Endothelial cell of umbilical vein (primary cell): ENCODE measurements around the gene SHISA7. TPM values are rescaled to one million over a fixed set of nuclear protein-coding genes. Genes with fewer than 3 reads are reported as not detected.

Experiments used
- BruUV-seq: library from RNA; stranded (reverse); fragments of 400-500 nt; replicated peaks from 2 replicates; lab custom pipeline; 2021; lab: Mats Ljungman, UMichigan
- CTCF ChIA-PET: fragments of 300-600, 350-600 bp; sonication (Branson Sonifier 250); formaldehyde crosslinking; loops from one replicate; lab custom pipeline; 2021; ENCODE audit warnings: antibody characterized with exemption, inconsistent platforms; lab: Charles Lee
- POLR2A ChIA-PET: fragments of 300-600, 350-600 bp; sonication (Branson Sonifier 250); formaldehyde crosslinking; loops from one replicate; lab custom pipeline; 2021; ENCODE audit warnings: antibody characterized with exemption, inconsistent platforms; lab: Charles Lee
- DNase-seq: peaks from one replicate; pipeline ENCODE4 v3.0.0-alpha.2; 2011; ENCODE audit warnings: low read depth, low spot score
- FAIRE-seq: peaks from 2 replicates; lab custom pipeline; 2011; peaks lifted over from hg19 to GRCh38; lab: Jason Lieb, UNC
- H2AFZ ChIP-seq: 2 replicates; pipeline ENCODE4 v1.6.0; 2012; ENCODE audit warnings: low read depth, low read length, control low read depth, inconsistent platforms
- H3K27ac ChIP-seq: 2 replicates; pipeline ENCODE4 v1.5.1; 2011; ENCODE audit warnings: low read depth, mild to moderate bottlenecking, control low read depth, low read length, moderate library complexity; ENCODE audit not compliant: insufficient read depth
- H3K27me3 ChIP-seq, 2 experiments: 2 replicates each; pipeline versions ENCODE4 v1.6.0 to v1.6.1; 2011; ENCODE audit warnings: low read length in 2 of 2, mixed read lengths in 1 of 2; ENCODE audit not compliant: control insufficient read depth in 2 of 2, insufficient read depth in 2 of 2
- H3K36me3 ChIP-seq, 2 experiments: 2 replicates in 1 of 2; 3 replicates in 1 of 2; pipeline ENCODE4 v1.5.1; 2011; ENCODE audit warnings: low read length in 2 of 2, mild to moderate bottlenecking in 1 of 2, moderate library complexity in 1 of 2; ENCODE audit not compliant: control insufficient read depth in 2 of 2, insufficient read depth in 2 of 2; ENCODE audit errors: extremely low read depth in 1 of 2
- H3K4me1 ChIP-seq: 3 replicates; pipeline ENCODE4 v1.5.1; 2011; ENCODE audit warnings: mild to moderate bottlenecking, low read length; ENCODE audit not compliant: control insufficient read depth, insufficient read depth; ENCODE audit errors: extremely low read depth
- H3K4me2 ChIP-seq: 2 replicates; pipeline ENCODE4 v1.6.1; 2011; ENCODE audit warnings: low read length, control low read depth, mixed read lengths; ENCODE audit not compliant: insufficient read depth
- H3K4me3 ChIP-seq, 3 experiments: fragments of 200-600 bp in 1 of 3; sonication (generic), shearing (Covaris generic) in 1 of 3; replicated peaks in 1 of 3; 2 replicates each; pipeline ENCODE4 v1.5.1; 2011 to 2016; ENCODE audit warnings: control low read depth in 3 of 3, low read length in 3 of 3, mild to moderate bottlenecking in 2 of 3, inconsistent platforms in 1 of 3, low read depth in 1 of 3, moderate library complexity in 1 of 3; ENCODE audit not compliant: insufficient read depth in 1 of 3
- H3K79me2 ChIP-seq: 2 replicates; pipeline ENCODE4 v1.6.0; 2012; ENCODE audit warnings: low read length, inconsistent platforms; ENCODE audit not compliant: control insufficient read depth, insufficient read depth
- H3K9ac ChIP-seq: replicated peaks from 2 replicates; pipeline ENCODE3; 2011; ENCODE audit warnings: low read length, control low read depth; ENCODE audit not compliant: insufficient read depth; ENCODE audit errors: extremely low read depth
- H3K9me1 ChIP-seq: replicated peaks from 3 replicates; pipeline ENCODE4 v1.6.0; 2011; ENCODE audit warnings: mild to moderate bottlenecking, low read length; ENCODE audit not compliant: control insufficient read depth, insufficient read depth; ENCODE audit errors: extremely low read depth
- H3K9me3 ChIP-seq: replicated peaks from 2 replicates; pipeline ENCODE4 v1.5.1; 2012; ENCODE audit warnings: low read length, inconsistent platforms; ENCODE audit not compliant: control insufficient read depth, insufficient read depth
- H4K20me1 ChIP-seq: replicated peaks from 2 replicates; pipeline ENCODE3; 2011; ENCODE audit warnings: mild to moderate bottlenecking, low read length; ENCODE audit not compliant: control insufficient read depth, insufficient read depth; ENCODE audit errors: extremely low read depth
- CTCF ChIP-seq, 2 donors: IDR thresholded peaks; 1 replicate in 1 of 2; 2 replicates in 1 of 2; pipeline ENCODE4 v1.5.1; 2011; ENCODE audit warnings: low read length in 2 of 2, mild to moderate bottlenecking in 2 of 2, moderate library complexity in 2 of 2, control low read depth in 1 of 2, inconsistent platforms in 1 of 2, low read depth in 1 of 2; ENCODE audit not compliant: insufficient read depth in 1 of 2; ENCODE audit errors: extremely low read depth in 1 of 2
- EZH2 ChIP-seq: IDR thresholded peaks from 2 replicates; pipeline ENCODE4 v1.6.1; 2012; ENCODE audit warnings: borderline replicate concordance, low read depth, mild to moderate bottlenecking, moderate library complexity, low read length, inconsistent platforms; ENCODE audit not compliant: severe bottlenecking
- FOS ChIP-seq: IDR thresholded peaks from 2 replicates; pipeline ENCODE4 v1.6.1; 2011; ENCODE audit warnings: mild to moderate bottlenecking, low read length, moderate library complexity, borderline replicate concordance; ENCODE audit not compliant: insufficient read depth
- GATA2 ChIP-seq: IDR thresholded peaks from 2 replicates; pipeline ENCODE4 v1.7.0; 2011; ENCODE audit warnings: low read depth, mild to moderate bottlenecking, moderate library complexity, mixed read lengths, low read length; ENCODE audit not compliant: insufficient read length, insufficient read depth
- JUN ChIP-seq: IDR thresholded peaks from 2 replicates; pipeline ENCODE4 v1.6.1; 2011; ENCODE audit warnings: borderline replicate concordance, low read depth; ENCODE audit not compliant: insufficient read length, insufficient read depth
- MYC ChIP-seq: IDR thresholded peaks from one replicate; pipeline ENCODE4 v1.6.1; 2011; ENCODE audit warnings: mild to moderate bottlenecking, low read depth, low read length
- POLR2AphosphoS5 ChIP-seq: IDR thresholded peaks from 2 replicates; pipeline ENCODE4 v1.6.1; 2012; ENCODE audit warnings: low read depth, mild to moderate bottlenecking, control low read depth, low read length, moderate library complexity; ENCODE audit not compliant: insufficient read depth
- dilution Hi-C: fragments of 300-500 bp; cut with MboI; formaldehyde crosslinking; loops from one replicate; pipeline ENCODE4 v1.15.0; 2019; ENCODE audit warnings: low sequenced_read_pairs; ENCODE audit not compliant: extremely low pct_ligation_motif_present
- intact Hi-C: fragments of 100-400 bp; cut with micrococcal nuclease; formaldehyde crosslinking; loops from one replicate; pipeline ENCODE4 v1.10.0; 2022
- polyA plus RNA-seq, 4 experiments: library from polyadenylated mRNA; depleted of rRNA in 3 of 4; stranded (reverse) in 3 of 4; unstranded in 1 of 4; fragments of >200 nt; gene quantifications; 2 replicates each; pipeline versions ENCODE4 v1.2.1 to v1.2.3, GENCODE V29; 2011 to 2012; ENCODE audit warnings: missing spikeins in 1 of 4
- total RNA-seq: library from RNA; stranded (reverse); gene quantifications from 2 replicates; pipeline ENCODE4 v1.2.3, GENCODE V29; 2021
- TF ChIP-seq, protein P1 (sequence below): IDR thresholded peaks from 2 replicates; pipeline ENCODE4 v1.6.1; 2011; ENCODE audit not compliant: insufficient read depth, insufficient read length

SHISA7 gene
- total and polyA plus RNA-seq, 2 donors (not counting 3 experiments of a cell fraction or from before 2014, with no cell fraction given): not detected

DNA sequence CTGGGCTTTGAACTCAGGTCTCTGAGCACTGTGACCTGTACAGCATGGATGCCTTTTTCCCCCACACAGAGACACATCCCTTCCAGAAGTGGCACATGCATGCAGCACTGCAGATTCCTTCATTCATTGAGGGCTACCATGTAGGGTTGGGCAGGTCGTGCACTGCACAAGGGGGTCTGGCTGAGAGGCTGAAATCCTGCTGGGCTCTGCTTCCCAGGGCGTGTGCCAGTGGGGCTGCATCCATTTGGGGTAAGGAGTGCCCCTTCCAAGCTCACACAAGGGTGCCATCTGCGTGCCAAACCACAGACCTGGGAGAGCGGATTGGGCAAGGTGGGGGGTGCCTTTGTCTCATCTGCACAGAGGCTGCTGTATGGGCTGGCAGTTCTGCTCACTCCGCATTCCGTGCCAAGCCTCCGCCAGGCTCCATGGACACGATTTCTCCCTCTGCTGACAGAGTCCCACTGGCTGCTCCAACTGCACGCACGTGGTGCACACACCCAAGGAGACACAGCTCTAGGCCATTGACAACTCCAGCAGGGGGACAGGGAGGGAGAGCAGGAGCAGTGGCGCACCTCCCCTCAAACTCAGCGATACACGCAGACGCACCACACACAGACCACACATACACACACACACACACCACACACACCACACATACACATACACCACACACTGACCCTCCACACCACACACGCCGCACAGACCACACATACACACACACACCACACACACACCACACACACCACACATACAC is 4.5 kb upstream of the SHISA7 start:
- Histone ChIP-seq H3K9me1 (no peaks in the 10 kb centered on the region), H2AFZ (no peak overlapping the region), H3K27ac (no peak overlapping the region), H3K4me2 (no peak overlapping the region), H3K4me1 (no peaks in the 10 kb centered on the region), H3K79me2 (no peaks in the 10 kb centered on the region), H3K36me3 (no peaks in the 10 kb centered on the region), H3K4me3 (no peak overlapping the region), H3K27me3 (peaks cover 38% of the 10 kb centered on the region in 2 experiments), H3K9me3 (no peaks in the 10 kb centered on the region), H3K9ac (no peak overlapping the region), H4K20me1 (no peaks in the 10 kb centered on the region)
- TF ChIP-seq, protein P1, sequence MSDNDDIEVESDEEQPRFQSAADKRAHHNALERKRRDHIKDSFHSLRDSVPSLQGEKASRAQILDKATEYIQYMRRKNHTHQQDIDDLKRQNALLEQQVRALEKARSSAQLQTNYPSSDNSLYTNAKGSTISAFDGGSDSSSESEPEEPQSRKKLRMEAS: peak; percentile 12
- TF ChIP-seq MYC: no peak
- ChIA-PET CTCF (interaction anchor here (0.7 to 0.8 kb wide), 2 partner anchors 287 to 306 kb away, joined by 3 read pairs; no protein-coding TSS in a partner anchor), POLR2A (no interaction called here)
- FAIRE-seq (no peak), DNase-seq (no peak)
- dilution Hi-C loops: no loop called here
- intact Hi-C loops: no loop called here
- BruUV-seq: no TSS peak

GRCh38 chr19:55446060-55446459 is 3.0 kb upstream of the SHISA7 start:
- Histone ChIP-seq H3K79me2 (no peaks in the 10 kb centered on the region), H3K4me1 (no peaks in the 10 kb centered on the region), H3K9me1 (no peaks in the 10 kb centered on the region), H3K27me3 (peaks cover 37 to 44% of the 10 kb centered on the region in 2 experiments), H3K9me3 (no peaks in the 10 kb centered on the region), H3K36me3 (no peaks in the 10 kb centered on the region), H3K4me2 (no peak overlapping the region), H3K4me3 (no peak overlapping the region), H3K27ac (no peak overlapping the region), H3K9ac (no peak overlapping the region), H2AFZ (no peak overlapping the region), H4K20me1 (no peaks in the 10 kb centered on the region)
- TF ChIP-seq MYC: no peak
- no peak for TF ChIP-seq POLR2AphosphoS5
- TF ChIP-seq, protein P1: no peak
- TF ChIP-seq EZH2: no peak
- no peak for TF ChIP-seq CTCF (IDR thresholded peaks at IDR 0.05; ENCODE audit: extremely low read depth in 1 of 2, insufficient read depth in 1 of 2, low read depth in 1 of 2, low read length in 2 of 2)
- TF ChIP-seq FOS: no peak
- TF ChIP-seq GATA2: no peak
- TF ChIP-seq JUN: no peak
- POLR2A ChIA-PET: no interaction called here
- no peak for FAIRE-seq
- DNase-seq: no peak
- dilution Hi-C loops (no loop called here), intact Hi-C loops (no loop called here)
- CTCF ChIA-PET: interaction anchor here (0.6 to 1.0 kb wide), 3 partner anchors 9 to 206 kb away, joined by 3 to 4 read pairs (median 3); no protein-coding TSS in a partner anchor
- no TSS peak for BruUV-seq
